Activated CD4-positive, alpha-beta T cell treated with anti-CD3 and anti-CD28 coated beads, Interleukin-2, amount 10 ng/mL, durations not matched to agents 24 days and 14 days (primary cell): ENCODE results near the gene STX16. TPM values are rescaled to one million over a fixed set of nuclear protein-coding genes. Genes with fewer than 3 reads are reported as not detected.

ENCODE experiments used
- DNase-seq: peaks from one replicate; pipeline ENCODE4 v3.0.0; 2022
- H3K27ac Mint-ChIP-seq: one replicate; pipeline ENCODE4 v1.8.0; 2022; ENCODE audit warnings: mild to moderate bottlenecking, mixed read lengths
- H3K27me3 Mint-ChIP-seq: one replicate; pipeline ENCODE4 v1.8.0; 2022; ENCODE audit warnings: mixed read lengths
- H3K36me3 Mint-ChIP-seq: one replicate; pipeline ENCODE4 v1.8.0; 2022; ENCODE audit warnings: low read depth, mild to moderate bottlenecking, mixed read lengths
- H3K4me1 Mint-ChIP-seq: one replicate; pipeline ENCODE4 v1.8.0; 2021; ENCODE audit warnings: mixed read lengths
- H3K4me3 Mint-ChIP-seq: one replicate; pipeline ENCODE4 v1.8.0; 2022; ENCODE audit warnings: mild to moderate bottlenecking, moderate library complexity, mixed read lengths
- H3K9me3 Mint-ChIP-seq: one replicate; pipeline ENCODE4 v1.8.0; 2021; ENCODE audit warnings: mixed read lengths
- intact Hi-C: fragments of 100-400 bp; cut with micrococcal nuclease; formaldehyde crosslinking; loops from one replicate; pipeline ENCODE4 v1.15.1; 2023
- total RNA-seq: library from RNA; stranded (reverse); gene quantifications from 2 replicates; pipeline ENCODE4 v1.2.3, GENCODE V29; 2022

Gene STX16
- total RNA-seq, result 106 and 110 TPM in 2 replicates

- Mint-ChIP-seq H3K4me3 (peak within 1 kb of the TSS; percentile 99), H3K36me3 (peaks cover 16% of the 10 kb centered on the region), H3K9me3 (no peaks in the 10 kb centered on the region), H3K27ac (peak within 1 kb of the TSS; percentile 99), H3K27me3 (no peaks in the 10 kb centered on the region), H3K4me1 (peaks cover 20% of the 10 kb centered on the region)
- DNase-seq, result peak; percentile 95
- intact Hi-C loops, result loop anchor here (1.0 to 5.0 kb wide), 9 partner anchors 17 to 1254 kb away; partner anchors contain the start of genes ATP5F1E, NELFCD, NPEPL1 and VAPB
Observed at GRCh38 chr20:58650776-58651558, at the start of gene STX16. TSS of gene STX16 (plus strand) at chr20:58651283. CDS start at chr20:58652007, 724 bp downstream.

GRCh38 chr20:58602124-58602523 is 49.0 kb upstream of the STX16 start:
- Mint-ChIP-seq H3K4me1 (no peaks in the 10 kb centered on the region), H3K27ac (no peak overlapping the region), H3K4me3 (no peak overlapping the region), H3K9me3 (no peaks in the 10 kb centered on the region), H3K36me3 (no peaks in the 10 kb centered on the region), H3K27me3 (peaks cover 2% of the 10 kb centered on the region)
- DNase-seq, result no peak
- intact Hi-C loops, result no loop called here

GRCh38 chr20:58603721-58604120 is 47.4 kb upstream of the STX16 start:
- Mint-ChIP-seq H3K27ac (no peak overlapping the region), H3K36me3 (no peaks in the 10 kb centered on the region), H3K9me3 (no peaks in the 10 kb centered on the region), H3K4me1 (no peaks in the 10 kb centered on the region), H3K27me3 (peaks cover 2% of the 10 kb centered on the region), H3K4me3 (no peak overlapping the region)
- intact Hi-C loops, result no loop called here
- no peak for DNase-seq

- Mint-ChIP-seq H3K27me3 (peaks cover 2% of the 10 kb centered on the region), H3K27ac (no peak overlapping the region), H3K36me3 (no peaks in the 10 kb centered on the region), H3K4me1 (no peaks in the 10 kb centered on the region), H3K4me3 (no peak overlapping the region), H3K9me3 (no peaks in the 10 kb centered on the region)
- intact Hi-C loops, result no loop called here
- DNase-seq, result no peak
Observed at GRCh38 chr20:58604128-58604881, 46.8 kb upstream of the STX16 start.

- H3K36me3 Mint-ChIP-seq, result no peaks in the 10 kb centered on the region
- H3K4me3 Mint-ChIP-seq, result no peak overlapping the region
Observed at GRCh38 chr20:58605292-58606065, 45.6 kb upstream of the STX16 start.

GRCh38 chr20:58606184-58606583 is 44.9 kb upstream of the STX16 start:
- DNase-seq, result no peak
- Mint-ChIP-seq H3K27me3 (peaks cover 2% of the 10 kb centered on the region), H3K4me1 (no peaks in the 10 kb centered on the region), H3K9me3 (no peaks in the 10 kb centered on the region), H3K4me3 (no peak overlapping the region), H3K27ac (no peak overlapping the region), H3K36me3 (no peaks in the 10 kb centered on the region)
- intact Hi-C loops, result no loop called here

More at GRCh38 chr20:58605292-58606065, 45.6 kb upstream of the STX16 start:
- Mint-ChIP-seq H3K27me3 (peaks cover 2% of the 10 kb centered on the region), H3K9me3 (no peaks in the 10 kb centered on the region), H3K4me1 (no peaks in the 10 kb centered on the region), H3K27ac (no peak overlapping the region)
- DNase-seq, result no peak
- intact Hi-C loops, result no loop called here

GRCh38 chr20:58608096-58608840 is 42.8 kb upstream of the STX16 start:
- Mint-ChIP-seq H3K9me3 (no peaks in the 10 kb centered on the region), H3K36me3 (no peaks in the 10 kb centered on the region), H3K4me3 (no peak overlapping the region), H3K27ac (no peak overlapping the region), H3K27me3 (peaks cover 2% of the 10 kb centered on the region), H3K4me1 (no peaks in the 10 kb centered on the region)
- intact Hi-C loops, result no loop called here
- no peak for DNase-seq

GRCh38 chr20:58609026-58609425 is 42.1 kb upstream of the STX16 start:
- H3K4me1 Mint-ChIP-seq, result no peaks in the 10 kb centered on the region

GRCh38 chr20:58610071-58610800 is 40.8 kb upstream of the STX16 start:
- H3K27ac Mint-ChIP-seq, result no peak overlapping the region
- no peaks in the 10 kb centered on the region for H3K9me3 Mint-ChIP-seq
- no peaks in the 10 kb centered on the region for H3K36me3 Mint-ChIP-seq
- intact Hi-C loops, result no loop called here
- H3K4me3 Mint-ChIP-seq, result no peak overlapping the region
- no peaks in the 10 kb centered on the region for H3K4me1 Mint-ChIP-seq
- no peak for DNase-seq
- peaks cover 2% of the 10 kb centered on the region for H3K27me3 Mint-ChIP-seq

More at GRCh38 chr20:58609026-58609425, 42.1 kb upstream of the STX16 start:
- H3K27me3 Mint-ChIP-seq, result peaks cover 2% of the 10 kb centered on the region
- intact Hi-C loops, result no loop called here
- H3K27ac Mint-ChIP-seq, result no peak overlapping the region
- no peaks in the 10 kb centered on the region for H3K36me3 Mint-ChIP-seq
- H3K4me3 Mint-ChIP-seq, result no peak overlapping the region
- no peaks in the 10 kb centered on the region for H3K9me3 Mint-ChIP-seq
- no peak for DNase-seq

GRCh38 chr20:58610811-58611210 is 40.3 kb upstream of the STX16 start:
- H3K4me1 Mint-ChIP-seq, result no peaks in the 10 kb centered on the region
- H3K36me3 Mint-ChIP-seq, result no peaks in the 10 kb centered on the region
- H3K4me3 Mint-ChIP-seq, result no peak overlapping the region
- H3K9me3 Mint-ChIP-seq, result no peaks in the 10 kb centered on the region
- intact Hi-C loops, result no loop called here
- peaks cover 2% of the 10 kb centered on the region for H3K27me3 Mint-ChIP-seq
- no peak overlapping the region for H3K27ac Mint-ChIP-seq
- no peak for DNase-seq

- no peaks in the 10 kb centered on the region for H3K9me3 Mint-ChIP-seq
- H3K27me3 Mint-ChIP-seq, result peaks cover 2% of the 10 kb centered on the region
- no peaks in the 10 kb centered on the region for H3K36me3 Mint-ChIP-seq
- no peak overlapping the region for H3K4me3 Mint-ChIP-seq
- DNase-seq, result no peak
- H3K4me1 Mint-ChIP-seq, result no peaks in the 10 kb centered on the region
- intact Hi-C loops, result no loop called here
- H3K27ac Mint-ChIP-seq, result no peak overlapping the region
Observed at GRCh38 chr20:58611236-58612030, 39.6 kb upstream of the STX16 start.

- Mint-ChIP-seq H3K9me3 (no peaks in the 10 kb centered on the region), H3K4me1 (no peaks in the 10 kb centered on the region), H3K27me3 (peaks cover 2% of the 10 kb centered on the region), H3K36me3 (no peaks in the 10 kb centered on the region), H3K4me3 (no peak overlapping the region), H3K27ac (no peak overlapping the region)
- intact Hi-C loops, result no loop called here
- DNase-seq, result no peak
Observed at GRCh38 chr20:58612121-58612691, 38.9 kb upstream of the STX16 start.
